Measurements from ENCODE around the gene FLNB. TPM values are rescaled to one million over a fixed set of nuclear protein-coding genes. Genes with fewer than 3 reads are reported as not detected.

The FLNB gene
- total and polyA plus RNA-seq, 9 of the 15 experiments (the other 6 are each of a cell fraction or from before 2014, with no cell fraction given), result 9.4 to 48.1 (median 25.6) TPM

DNA sequence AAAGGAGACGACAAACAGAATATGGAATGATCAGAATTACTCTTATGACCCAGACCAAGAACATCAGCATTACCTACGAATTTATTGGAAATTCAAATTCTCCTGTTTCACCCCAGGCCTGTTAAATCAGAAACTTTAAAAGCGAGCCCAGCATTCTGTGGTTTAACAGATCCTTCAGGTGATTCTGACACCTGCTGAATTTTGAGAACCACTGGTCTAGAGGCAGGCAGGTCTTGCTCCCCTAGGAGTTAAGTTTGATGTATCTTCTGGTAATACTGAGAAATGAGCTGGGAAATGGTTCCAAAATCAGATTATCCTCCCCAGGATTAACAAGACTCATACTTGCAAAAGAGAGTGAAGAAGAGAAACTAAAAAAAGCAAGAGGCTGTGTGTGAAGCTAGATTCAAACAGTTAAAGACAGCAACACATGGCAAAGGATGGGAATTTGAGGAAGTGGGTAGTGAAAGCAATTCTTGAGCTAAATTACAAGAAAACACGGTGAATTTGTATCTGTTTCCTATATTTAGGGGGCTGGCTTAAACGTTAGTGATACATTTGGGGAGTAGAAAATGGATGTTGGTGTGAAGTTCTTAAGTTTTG lies 66.0 kb downstream of the FLNB start:
- DNase-seq (ENCODE audit: extremely low read depth in 1 of 4, low spot score in 3 of 4) (no peak), ATAC-seq (no peak), FAIRE-seq (no peak)
- Histone ChIP-seq H3K27ac (ENCODE audit: extremely low read depth, low read depth, low read length) (no peak overlapping the region), H3K4me3 (no peak overlapping the region), H3K27me3 (ENCODE audit: control insufficient read depth in 2 of 2, insufficient read depth in 2 of 2, low read length in 2 of 2) (no peaks in the 10 kb centered on the region), H3K79me2 (ENCODE audit: control insufficient read depth, insufficient read depth, low read length) (peaks cover 7% of the 10 kb centered on the region; the same call in 1 of the 3 replicates), H3K9me3 (replicated peaks; ENCODE audit: control insufficient read depth, insufficient read depth, low read depth, low read length) (no peaks in the 10 kb centered on the region), H3K9me1 (ENCODE audit: control insufficient read depth, insufficient read depth, low read length) (no peaks in the 10 kb centered on the region), H4K20me1 (replicated peaks; ENCODE audit: control insufficient read depth, insufficient read depth, low read length) (no peaks in the 10 kb centered on the region), H2AFZ (ENCODE audit: low read depth, low read length) (no peak overlapping the region), H3K4me1 (replicated peaks in 1 of 2; ENCODE audit: control insufficient read depth in 2 of 2, insufficient read depth in 2 of 2, low read length in 2 of 2) (peaks cover 0 to 7% of the 10 kb centered on the region in 2 experiments; a peak in 2 of 5 replicates), H3K9ac (ENCODE audit: insufficient read depth in 1 of 2, low read depth in 2 of 2, low read length in 2 of 2) (no peak overlapping the region), H3K36me3 (ENCODE audit: control insufficient read depth, insufficient read depth, low read length) (peaks cover 19% of the 10 kb centered on the region; the same call in 2 of the 3 replicates), H3K4me2 (ENCODE audit: insufficient read depth, low read length) (no peak overlapping the region)
- BruUV-seq (replicated peaks), result no TSS peak
- 42% methylated on average over 5 of the region's 5 CpGs for WGBS (ENCODE audit: insufficient coverage, low coverage, missing lambda C conversion rate)
- TF ChIP-seq, protein P1, sequence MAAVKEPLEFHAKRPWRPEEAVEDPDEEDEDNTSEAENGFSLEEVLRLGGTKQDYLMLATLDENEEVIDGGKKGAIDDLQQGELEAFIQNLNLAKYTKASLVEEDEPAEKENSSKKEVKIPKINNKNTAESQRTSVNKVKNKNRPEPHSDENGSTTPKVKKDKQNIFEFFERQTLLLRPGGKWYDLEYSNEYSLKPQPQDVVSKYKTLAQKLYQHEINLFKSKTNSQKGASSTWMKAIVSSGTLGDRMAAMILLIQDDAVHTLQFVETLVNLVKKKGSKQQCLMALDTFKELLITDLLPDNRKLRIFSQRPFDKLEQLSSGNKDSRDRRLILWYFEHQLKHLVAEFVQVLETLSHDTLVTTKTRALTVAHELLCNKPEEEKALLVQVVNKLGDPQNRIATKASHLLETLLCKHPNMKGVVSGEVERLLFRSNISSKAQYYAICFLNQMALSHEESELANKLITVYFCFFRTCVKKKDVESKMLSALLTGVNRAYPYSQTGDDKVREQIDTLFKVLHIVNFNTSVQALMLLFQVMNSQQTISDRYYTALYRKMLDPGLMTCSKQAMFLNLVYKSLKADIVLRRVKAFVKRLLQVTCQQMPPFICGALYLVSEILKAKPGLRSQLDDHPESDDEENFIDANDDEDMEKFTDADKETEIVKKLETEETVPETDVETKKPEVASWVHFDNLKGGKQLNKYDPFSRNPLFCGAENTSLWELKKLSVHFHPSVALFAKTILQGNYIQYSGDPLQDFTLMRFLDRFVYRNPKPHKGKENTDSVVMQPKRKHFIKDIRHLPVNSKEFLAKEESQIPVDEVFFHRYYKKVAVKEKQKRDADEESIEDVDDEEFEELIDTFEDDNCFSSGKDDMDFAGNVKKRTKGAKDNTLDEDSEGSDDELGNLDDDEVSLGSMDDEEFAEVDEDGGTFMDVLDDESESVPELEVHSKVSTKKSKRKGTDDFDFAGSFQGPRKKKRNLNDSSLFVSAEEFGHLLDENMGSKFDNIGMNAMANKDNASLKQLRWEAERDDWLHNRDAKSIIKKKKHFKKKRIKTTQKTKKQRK (IDR thresholded peaks at IDR 0.05; ENCODE audit: borderline replicate concordance, low read depth, low read length), result no peak
- TF ChIP-seq SPI1 (IDR thresholded peaks at IDR 0.05; ENCODE audit: borderline replicate concordance, low read depth, low read length), result peak; percentile 90
- ChIA-PET CTCF (ENCODE audit: low intra/inter-chr PET ratio) (no interaction called here), POLR2A (interaction anchor here (0.8 kb wide), 1 partner anchor 13 kb away, joined by 3 read pairs; no protein-coding TSS in a partner anchor)
- intact Hi-C loops (cut with micrococcal nuclease), result no loop called here
- in situ Hi-C loops (cut with MboI), result no loop called here

Data from K562 (cell line).